ENCODE data around the gene ANKRD40.

The ANKRD40 gene

GRCh38 chr17:50651661-50652060 lies 56.1 kb downstream of the ANKRD40 start:
- TF ChIP-seq CTCF (IDR thresholded peaks at IDR 0.05; ENCODE audit: low read depth, low read length) = no peak
- H3K4me3 ChIP-seq (ENCODE audit: low read depth, low read length) = no peak overlapping the region

- TF ChIP-seq CTCF (IDR thresholded peaks at IDR 0.05; ENCODE audit: low read depth, low read length) = no peak
- H3K4me3 ChIP-seq (ENCODE audit: low read depth, low read length) = no peak overlapping the region
Observed at GRCh38 chr17:50649042-50649908, 58.4 kb downstream of the ANKRD40 start.

- no peak for TF ChIP-seq CTCF (IDR thresholded peaks at IDR 0.05; ENCODE audit: low read depth, low read length)
- no peak overlapping the region for H3K4me3 ChIP-seq (ENCODE audit: low read depth, low read length)
Observed at GRCh38 chr17:50647187-50647586, 60.5 kb downstream of the ANKRD40 start.

GRCh38 chr17:50645748-50646682 lies 61.7 kb downstream of the ANKRD40 start:
- no peak for TF ChIP-seq CTCF (IDR thresholded peaks at IDR 0.05; ENCODE audit: low read depth, low read length)
- H3K4me3 ChIP-seq (ENCODE audit: low read depth, low read length) = no peak overlapping the region

Data from WI38 (cell line).